Motor neuron (in vitro differentiated cells): Measurements from ENCODE around the gene RMND1. TPM values are rescaled to one million over a fixed set of nuclear protein-coding genes. Genes with fewer than 3 reads are reported as not detected.
"Not testable (repeated sequence)": the region's sequence is repeated elsewhere in the genome, so short reads cannot be mapped to it uniquely, and the experiment has no call there.

ENCODE experiments used
- ATAC-seq, 8 experiments: fragments of 200-7000 bp; cut with Tn5 transposase; replicated peaks in 6 of 8; 2 replicates each; pipeline ENCODE4 v1.8.0; 2021; ENCODE audit warnings: mild to moderate bottlenecking in 8 of 8, moderate library complexity in 8 of 8
- H3K27ac ChIP-seq, 2 donors: fragments of 250-450 bp; sonication (Bioruptor Pico); 2 replicates each; pipeline ENCODE4 v1.9.0; 2021; ENCODE audit warnings: antibody characterized with exemption in 2 of 2, mild to moderate bottlenecking in 2 of 2, moderate library complexity in 1 of 2
- H3K4me1 ChIP-seq, 2 donors: fragments of 250-450 bp; sonication (Bioruptor Pico); replicated peaks in 1 of 2; 2 replicates each; pipeline ENCODE4 v1.6.1; 2021; ENCODE audit warnings: antibody characterized with exemption in 2 of 2, mild to moderate bottlenecking in 2 of 2, moderate library complexity in 1 of 2
- H3K4me3 ChIP-seq, 5 donors: fragments of 250-450 bp; sonication (Bioruptor Pico); 2 replicates each; pipeline ENCODE4 v1.9.0; 2021; ENCODE audit warnings: antibody characterized with exemption in 5 of 5, mild to moderate bottlenecking in 5 of 5, moderate library complexity in 4 of 5
- WGBS, 10 experiments: fragments of 450-650 bp; shearing (Covaris generic); methylation state at CpG; one replicate each; pipeline ENCODE4 v1.0.0; 2022; 5-methylcytosine and 5-hydroxymethylcytosine counted together
- in situ Hi-C, 9 experiments: fragments of 400-800 bp; cut with MboI; loops; one replicate each; pipeline ENCODE4 v1.15.0; 2021; ENCODE audit warnings: low sequenced_read_pairs in 9 of 9, low pct_unique_long_range_greater_than_20kb in 2 of 9; ENCODE audit not compliant: unreplicated experiment in 9 of 9
- total RNA-seq, 8 experiments: library from RNA; unstranded; fragments of 300-600 nt; gene quantifications; 2 replicates each; pipeline versions ENCODE4 v1.2.3 to v1.2.4, GENCODE V29; 2022

Gene RMND1
- total RNA-seq, 8 experiments from 2014 or later: 25.2 to 50.1 (median 36.4) TPM

DNA sequence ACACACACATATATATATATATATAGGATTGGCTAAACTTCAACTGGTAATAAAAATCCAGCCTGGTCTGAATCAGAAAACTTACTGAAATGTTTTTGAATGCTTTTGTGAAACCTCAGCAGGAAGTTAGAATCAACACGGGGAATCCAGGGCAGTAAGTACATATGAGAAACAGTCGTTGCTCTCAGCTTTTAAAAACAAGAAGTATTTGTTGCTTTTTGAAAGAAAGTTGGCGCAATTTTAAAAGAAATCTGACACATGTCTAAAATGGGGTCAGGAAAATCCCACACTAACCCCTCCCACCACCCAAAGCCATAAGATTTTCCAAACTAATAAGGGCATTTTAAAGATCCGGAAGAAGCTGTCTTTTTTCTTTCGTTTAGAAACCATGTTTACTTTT, 30.4 kb upstream of the RMND1 start:
- ATAC-seq: peak in 1 of 8 experiments; percentile 11
- no peak overlapping the region for H3K27ac ChIP-seq
- in situ Hi-C loops: no loop called here
- 7 to 98% (median 71%) methylated on average over 2 to 5 of the region's 5 CpGs; no CpG with 5 or more reads in 1 of the 10 experiments for WGBS, 10 experiments
- peaks cover 0 to 2% of the 10 kb centered on the region in 2 donors for H3K4me1 ChIP-seq
- no peak overlapping the region for H3K4me3 ChIP-seq

DNA sequence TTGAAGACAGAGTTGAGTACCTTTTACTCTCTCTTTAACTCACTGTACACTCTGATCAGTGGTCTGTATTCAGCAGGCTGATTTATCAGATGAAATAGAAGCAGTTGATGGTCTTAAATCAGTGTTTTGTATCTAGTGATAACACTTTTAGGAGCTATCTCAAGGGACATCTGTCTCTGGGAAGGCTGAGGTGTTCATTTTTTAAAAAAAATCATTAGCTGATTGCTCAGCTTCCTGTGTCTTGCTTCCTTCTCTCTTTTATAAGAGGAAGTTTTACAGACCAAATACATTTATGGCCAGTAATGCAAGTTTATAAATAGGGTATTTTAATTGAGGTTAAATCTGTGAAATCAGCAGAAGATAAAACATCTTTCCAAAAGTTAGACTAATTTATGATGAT, 29.9 kb upstream of the RMND1 start:
- Histone ChIP-seq H3K27ac (no peak overlapping the region), H3K4me1 (peaks cover 0 to 2% of the 10 kb centered on the region in 2 donors), H3K4me3 (no peak overlapping the region)
- in situ Hi-C loops: no loop called here
- no peak for ATAC-seq

DNA sequence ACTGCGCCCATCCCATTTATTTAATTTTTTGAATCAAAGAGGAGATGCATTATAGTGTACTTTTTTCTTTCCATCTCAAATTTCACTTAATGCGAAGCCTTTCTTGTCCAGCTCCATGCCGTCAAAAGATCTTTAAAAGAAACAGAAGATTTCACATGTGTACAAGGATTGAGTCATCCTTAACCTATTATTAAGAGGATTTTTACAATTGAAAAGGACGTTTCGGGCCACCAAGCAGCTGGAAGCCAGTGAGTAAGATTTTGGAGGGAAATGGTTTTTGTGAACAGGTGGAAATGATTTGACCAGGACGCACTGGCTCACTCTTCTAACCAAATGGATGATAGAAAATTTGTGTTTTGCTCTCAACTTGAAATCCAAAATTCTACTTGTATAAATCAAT, 26.7 kb upstream of the RMND1 start:
- Histone ChIP-seq H3K27ac (no peak overlapping the region), H3K4me3 (no peak overlapping the region), H3K4me1 (no peaks in the 10 kb centered on the region)
- WGBS, 10 experiments: 45 to 91% (median 63%) methylated on average over 2 to 6 of the region's 6 CpGs
- ATAC-seq: no peak
- in situ Hi-C loops: no loop called here

DNA sequence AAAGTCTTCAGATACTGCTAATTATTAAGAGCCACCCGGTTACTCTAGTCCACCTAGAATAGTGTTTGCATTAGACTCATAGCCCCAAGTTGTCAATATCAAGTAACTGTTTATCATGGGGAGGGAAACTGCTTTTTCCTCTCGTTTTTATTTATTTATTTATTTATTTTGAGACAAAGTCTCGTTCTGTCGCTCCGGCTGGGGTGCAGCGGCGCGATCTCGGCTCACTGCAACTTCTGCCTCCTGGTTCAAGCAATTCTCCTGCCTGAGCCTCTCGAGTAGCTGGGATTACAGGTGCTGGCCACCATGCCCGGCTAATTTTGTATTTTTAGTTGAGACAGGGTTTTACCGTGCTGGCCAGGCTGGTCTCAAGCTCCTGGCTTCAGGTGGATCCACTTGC, 25.8 kb upstream of the RMND1 start:
- in situ Hi-C loops: no loop called here
- ATAC-seq: no peak
- no peaks in the 10 kb centered on the region for H3K4me1 ChIP-seq
- 57 to 98% (median 92%) methylated on average over 1 to 11 of the region's 12 CpGs; no CpG with 5 or more reads in 1 of the 10 experiments for WGBS, 10 experiments
- H3K4me3 ChIP-seq: no peak overlapping the region
- H3K27ac ChIP-seq: no peak overlapping the region

DNA sequence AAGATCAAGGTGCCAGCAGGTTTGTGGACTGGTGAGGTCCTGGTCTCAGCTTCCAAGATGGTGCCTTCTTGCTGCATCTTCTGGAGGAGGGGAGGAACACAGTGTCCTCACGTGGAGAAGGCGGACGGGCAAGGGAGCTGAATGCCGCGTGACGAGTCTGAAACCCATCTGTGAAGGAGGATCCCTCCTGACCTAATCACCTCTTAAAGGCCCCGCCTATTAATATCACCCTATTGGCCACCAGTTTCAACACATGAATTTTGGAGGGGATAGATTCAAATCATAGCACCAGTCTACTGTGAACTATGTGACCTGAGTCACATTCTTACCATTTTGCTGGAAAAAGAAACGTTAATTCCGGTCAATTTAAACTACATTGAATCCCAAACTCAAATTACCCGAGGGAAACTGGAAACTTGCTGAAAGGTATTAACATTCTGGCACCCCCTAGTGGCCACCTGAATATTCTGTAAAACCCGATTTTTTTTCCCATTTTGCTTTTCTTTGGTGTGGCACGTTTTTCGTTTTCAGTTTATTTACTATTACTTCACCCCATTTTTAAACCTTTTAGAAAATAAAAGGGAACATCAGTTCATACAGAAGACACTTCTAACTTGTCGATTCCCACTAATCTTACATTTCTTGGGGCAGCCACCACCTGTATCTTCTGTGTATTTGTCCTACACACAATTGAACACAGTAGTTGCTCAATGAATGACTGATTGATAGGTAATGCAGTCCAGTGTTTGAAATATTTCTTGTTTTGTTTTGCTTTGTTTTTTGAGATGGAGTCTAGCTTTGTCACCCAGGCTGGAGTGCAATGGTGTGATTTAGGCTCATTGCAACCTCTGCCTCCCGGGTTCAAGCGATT, 24.0 kb upstream of the RMND1 start:
- 3 to 48% (median 35%) methylated on average over 4 to 16 of the region's 16 CpGs; no CpG with 5 or more reads in 1 of the 10 experiments for WGBS, 10 experiments
- H3K27ac ChIP-seq: peak overlapping the region in 1 of 2 donors; percentile 32
- ATAC-seq: peak in 6 of 8 experiments; percentile 27 to 98 (median 70)
- H3K4me1 ChIP-seq: no peaks in the 10 kb centered on the region
- no peak overlapping the region for H3K4me3 ChIP-seq
- in situ Hi-C loops: no loop called here

DNA sequence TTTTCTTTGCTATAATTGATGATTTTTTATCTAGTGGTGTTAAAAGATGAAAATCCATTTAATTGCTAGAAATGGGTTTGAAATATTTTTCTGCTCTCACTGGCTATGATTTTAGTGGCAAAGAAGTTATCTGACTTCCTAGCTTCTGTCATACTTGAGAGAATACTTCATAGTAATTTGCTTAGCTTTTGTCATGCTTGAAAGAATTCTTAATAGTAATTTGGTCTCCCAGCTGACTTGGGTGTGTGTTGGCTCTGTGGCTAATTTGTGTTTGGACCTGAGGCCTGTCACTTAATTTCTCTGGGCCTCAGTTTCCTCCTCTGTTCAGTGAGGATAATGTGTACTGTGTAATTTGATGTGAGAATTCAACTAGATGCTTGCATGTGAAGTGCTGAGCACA, 12.8 kb upstream of the RMND1 start:
- in situ Hi-C loops: no loop called here
- Histone ChIP-seq H3K27ac (no peak overlapping the region), H3K4me1 (no peaks in the 10 kb centered on the region), H3K4me3 (no peak overlapping the region)
- no peak for ATAC-seq

DNA sequence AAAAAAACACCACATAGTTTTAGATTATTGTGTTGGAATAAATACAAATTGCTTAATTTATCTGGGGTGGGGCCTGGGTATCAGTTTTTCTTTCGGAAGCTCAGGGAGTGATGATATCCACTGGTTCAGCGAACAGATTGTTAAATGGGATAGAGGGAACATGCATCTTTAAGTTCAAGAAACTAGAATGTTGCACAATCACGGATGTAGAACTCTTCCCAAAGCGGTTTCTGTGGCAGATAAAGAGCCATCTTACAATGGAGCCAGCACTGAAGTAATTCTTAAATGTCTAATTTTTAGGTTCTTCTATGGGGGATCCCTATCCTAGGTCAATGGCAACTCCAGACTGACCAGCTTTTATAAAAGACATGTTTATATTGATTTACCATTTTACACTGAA, 9.7 kb upstream of the RMND1 start:
- no peak for ATAC-seq
- H3K4me3 ChIP-seq: no peak overlapping the region
- in situ Hi-C loops: no loop called here

DNA sequence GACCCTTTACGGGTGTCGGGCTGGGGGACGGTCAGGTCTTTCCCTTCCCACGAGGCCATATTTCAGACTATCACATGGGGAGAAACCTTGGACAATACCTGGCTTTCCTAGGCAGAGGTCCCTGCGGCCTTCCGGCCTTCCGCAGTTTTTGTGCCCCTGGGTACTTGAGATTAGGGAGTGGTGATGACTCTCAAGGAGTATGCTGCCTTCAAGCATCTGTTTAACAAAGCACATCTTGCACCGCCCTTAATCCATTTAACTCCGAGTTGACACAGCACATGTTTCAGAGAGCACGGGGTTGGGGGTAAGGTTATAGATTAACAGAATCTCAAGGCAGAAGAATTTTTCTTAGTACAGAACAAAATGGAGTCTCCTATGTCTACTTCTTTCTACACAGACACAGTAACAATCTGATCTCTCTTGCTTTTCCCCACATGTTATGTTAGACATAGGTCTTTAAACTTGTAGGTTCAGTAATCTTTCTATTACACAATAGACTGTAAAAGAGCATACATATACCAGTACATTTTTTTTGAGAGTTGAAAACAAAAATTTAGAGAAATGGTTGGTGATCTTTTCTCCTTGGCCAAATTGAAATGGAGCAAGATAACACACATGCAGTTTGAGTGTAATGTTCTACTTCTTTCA, 3.9 kb upstream of the RMND1 start:
- ATAC-seq, in situ Hi-C loops: not testable (repeated sequence)
- WGBS, 10 experiments: 0% methylated on average over 1 of the region's 10 CpGs; no CpG with 5 or more reads in 9 of the 10 experiments
- peak overlapping the region; percentile 50 to 82 for H3K27ac ChIP-seq
- H3K4me3 ChIP-seq: peak overlapping the region in 4 of 5 donors; percentile 19 to 75 (median 40)
- H3K4me1 ChIP-seq: peaks cover 20 to 35% of the 10 kb centered on the region in 2 donors

More for the DNA sequence above, 9.7 kb upstream of the RMND1 start:
- peaks cover 5 to 7% of the 10 kb centered on the region in 2 donors for H3K4me1 ChIP-seq
- no peak overlapping the region for H3K27ac ChIP-seq
- 77 to 100% (median 93%) methylated on average over 1 to 4 of the region's 4 CpGs; no CpG with 5 or more reads in 2 of the 10 experiments for WGBS, 10 experiments

DNA sequence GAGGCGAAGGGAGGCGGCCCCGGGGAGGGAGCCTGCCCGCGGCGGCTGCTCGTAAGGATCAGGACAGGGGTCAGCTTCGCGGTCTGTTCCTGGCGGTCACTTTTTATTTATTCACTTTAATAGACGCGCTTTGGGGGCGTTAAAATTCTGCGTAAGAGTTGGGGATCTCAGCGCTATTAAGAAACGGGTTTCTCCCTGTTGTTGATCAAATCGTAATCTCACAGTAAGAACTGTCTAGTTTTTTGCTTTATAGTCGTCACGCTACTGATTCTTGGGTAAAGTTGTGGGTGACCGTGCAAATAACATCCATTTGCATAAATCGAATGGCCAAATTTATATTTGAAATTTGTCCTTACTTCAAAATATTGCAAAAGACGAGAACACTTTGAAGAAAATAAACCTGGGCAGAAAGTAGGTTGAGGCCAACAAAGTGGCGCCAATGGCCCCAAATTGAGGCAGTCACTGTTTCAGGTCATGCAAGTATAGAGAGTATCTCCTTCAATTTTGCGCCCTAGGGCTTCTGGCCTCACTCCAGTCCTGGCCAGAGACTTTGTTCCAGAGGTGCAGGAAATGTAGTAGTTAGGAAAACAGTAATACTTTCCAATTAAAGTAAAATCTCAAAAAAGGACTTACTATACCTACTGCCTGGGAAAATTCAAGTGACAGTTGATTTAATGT, 963 bp upstream of the RMND1 start:
- in situ Hi-C loops: no loop called here
- Histone ChIP-seq H3K27ac (peak overlapping the region; percentile 68 to 87), H3K4me1 (peaks cover 20 to 35% of the 10 kb centered on the region in 2 donors), H3K4me3 (peak overlapping the region; percentile 59 to 89 (median 69))
- ATAC-seq: peak in 2 of 8 experiments; percentile 24 to 25
- 0 to 7% (median 1%) methylated on average over 3 to 18 of the region's 24 CpGs; no CpG with 5 or more reads in 2 of the 10 experiments for WGBS, 10 experiments

DNA sequence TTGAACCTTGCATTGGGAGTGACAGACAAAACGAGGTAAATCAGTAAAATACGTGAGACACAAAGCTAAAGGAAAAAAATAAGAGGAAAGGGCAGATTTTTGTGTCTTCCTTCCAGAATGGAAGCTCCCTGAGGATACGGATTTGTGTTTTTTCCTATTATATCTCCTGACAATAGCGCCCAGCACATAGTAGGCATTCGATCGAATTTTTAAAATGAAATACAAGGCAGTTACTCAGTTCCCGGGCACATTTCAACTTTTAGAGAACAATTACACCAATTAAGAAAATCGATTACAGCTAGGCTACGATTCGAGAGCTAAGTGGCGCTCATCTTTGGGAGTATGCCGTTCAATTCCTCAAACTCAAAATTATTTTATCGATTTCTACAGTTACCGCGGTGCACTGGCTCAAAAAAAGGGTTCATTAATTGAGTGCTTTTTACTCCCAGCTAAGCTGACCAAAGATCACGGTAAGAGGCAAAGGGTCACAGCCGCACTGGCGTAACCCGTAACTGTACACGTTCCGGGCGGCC, 443 bp downstream of the RMND1 start:
- H3K27ac ChIP-seq: peak overlapping the region; percentile 21 to 76
- 0 to 4% (median 1%) methylated on average over 3 to 21 of the region's 22 CpGs for WGBS, 10 experiments
- H3K4me3 ChIP-seq: peak overlapping the region; percentile 54 to 89 (median 69)
- no peak for ATAC-seq
- in situ Hi-C loops: no loop called here
- peaks cover 13 to 27% of the 10 kb centered on the region in 2 donors for H3K4me1 ChIP-seq

DNA sequence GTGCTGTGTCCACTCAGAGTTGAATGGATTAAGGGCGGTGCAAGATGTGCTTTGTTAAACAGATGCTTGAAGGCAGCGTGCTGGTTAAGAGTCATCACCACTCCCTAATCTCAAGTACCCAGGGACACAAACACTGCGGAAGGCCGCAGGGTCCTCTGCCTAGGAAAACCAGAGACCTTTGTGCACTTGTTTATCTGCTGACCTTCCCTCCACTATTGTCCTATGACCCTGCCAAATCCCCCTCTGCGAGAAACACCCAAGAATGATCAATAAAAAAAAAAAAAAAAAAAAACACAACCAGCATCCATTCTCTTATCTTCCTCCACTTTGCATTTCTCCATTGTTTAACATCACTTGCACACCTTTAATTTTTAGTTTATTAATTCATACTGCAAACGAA, 998 bp downstream of the RMND1 start:
- Histone ChIP-seq H3K4me1 (peaks cover 7 to 21% of the 10 kb centered on the region in 2 donors), H3K4me3 (peak overlapping the region; percentile 54 to 89 (median 69))
- ATAC-seq, H3K27ac ChIP-seq, in situ Hi-C loops: not testable (repeated sequence)
- WGBS, 10 experiments: 0 to 42% (median 0%) methylated on average over 1 to 3 of the region's 6 CpGs; no CpG with 5 or more reads in 3 of the 10 experiments

DNA sequence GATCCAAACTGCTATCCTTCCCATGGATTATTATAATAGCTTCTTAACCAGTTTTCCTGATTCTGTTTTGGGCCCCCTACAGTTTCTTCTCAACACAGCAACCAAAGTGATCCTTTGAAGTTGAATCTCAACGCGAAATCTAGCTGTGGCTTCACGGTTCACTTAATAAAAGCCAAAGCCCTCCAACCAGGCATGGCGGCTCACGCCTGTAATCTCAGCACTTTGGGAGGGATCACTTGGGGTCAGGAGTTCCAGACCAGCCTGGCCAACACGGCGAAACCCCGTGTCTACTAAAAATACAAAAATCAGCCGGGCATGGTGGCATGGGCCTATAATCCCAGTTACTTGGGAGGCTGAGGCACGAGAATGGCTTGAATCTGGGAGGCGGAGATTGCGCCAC, 3.3 kb downstream of the RMND1 start:
- no peak for ATAC-seq
- 88 to 100% (median 100%) methylated on average over 1 to 6 of the region's 12 CpGs; no CpG with 5 or more reads in 3 of the 10 experiments for WGBS, 10 experiments
- in situ Hi-C loops: loop anchor here in 1 of 9 experiments (25.0 kb wide), 1 partner anchor 814 kb away; no protein-coding TSS in a partner anchor

More for the DNA sequence above, 3.3 kb downstream of the RMND1 start:
- no peak overlapping the region for H3K27ac ChIP-seq
- H3K4me3 ChIP-seq: no peak overlapping the region
- peaks cover 0 to under 1% of the 10 kb centered on the region in 2 donors for H3K4me1 ChIP-seq
